ENCODE results near the gene TRIP11.

Gene TRIP11

GRCh38 chr14:92010644-92011043, 29.2 kb downstream of the TRIP11 start:
- no peak for DNase-seq (ENCODE audit: low read depth in 2 of 2)

GRCh38 chr14:92009604-92010003, 30.3 kb downstream of the TRIP11 start:
- no peak for DNase-seq (ENCODE audit: low read depth in 2 of 2)

- DNase-seq (ENCODE audit: low read depth in 2 of 2), result no peak
Measured at GRCh38 chr14:92005019-92005418, 34.8 kb downstream of the TRIP11 start.

GRCh38 chr14:92004062-92004461, 35.8 kb downstream of the TRIP11 start:
- no peak for DNase-seq (ENCODE audit: low read depth in 2 of 2)

- no peak for DNase-seq (ENCODE audit: low read depth in 2 of 2)
Measured at GRCh38 chr14:91998667-91999570, 40.9 kb downstream of the TRIP11 start.

- no peak for DNase-seq (ENCODE audit: low read depth in 2 of 2)
Measured at GRCh38 chr14:91997492-91997891, 42.4 kb downstream of the TRIP11 start.

- DNase-seq (ENCODE audit: low read depth in 2 of 2), result no peak
Measured at GRCh38 chr14:91996948-91997371, 42.9 kb downstream of the TRIP11 start.

DNA sequence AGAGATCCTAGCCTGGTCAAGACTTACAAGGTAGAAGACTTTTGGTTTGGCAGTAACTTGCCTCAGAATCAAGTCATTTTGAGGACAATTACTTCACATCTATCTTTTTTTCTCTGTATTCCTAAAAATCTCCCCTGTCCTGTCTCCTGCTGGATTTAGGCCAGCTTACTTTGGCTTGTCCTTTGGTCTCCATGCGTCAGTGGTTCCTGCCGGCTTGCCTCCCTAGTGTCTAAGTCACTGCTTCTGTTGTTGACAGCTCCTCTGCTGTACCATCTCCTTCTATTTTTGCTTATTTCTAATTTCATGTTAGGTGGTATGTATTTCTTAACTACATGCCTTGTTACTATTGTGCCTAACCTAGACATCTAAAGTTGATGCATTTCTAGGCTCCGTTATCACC, 52.7 kb downstream of the TRIP11 start:
- DNase-seq (ENCODE audit: low read depth in 2 of 2), result no peak

GRCh38 chr14:91985521-91986255, 54.2 kb downstream of the TRIP11 start:
- no peak for DNase-seq (ENCODE audit: low read depth in 2 of 2)

- DNase-seq (ENCODE audit: low read depth in 2 of 2), result no peak
Measured at GRCh38 chr14:91985008-91985407, 54.9 kb downstream of the TRIP11 start.

GRCh38 chr14:91983588-91983987, 56.3 kb downstream of the TRIP11 start:
- no peak for DNase-seq (ENCODE audit: low read depth in 2 of 2)

GRCh38 chr14:91980157-91980556, 59.7 kb downstream of the TRIP11 start:
- no peak for DNase-seq (ENCODE audit: low read depth in 2 of 2)

GRCh38 chr14:91977884-91978283, 62.0 kb downstream of the TRIP11 start:
- no peak for DNase-seq (ENCODE audit: low read depth in 2 of 2)

- no peak for DNase-seq (ENCODE audit: low read depth in 2 of 2)
Measured at GRCh38 chr14:91975763-91976162, 64.1 kb downstream of the TRIP11 start.

DNA sequence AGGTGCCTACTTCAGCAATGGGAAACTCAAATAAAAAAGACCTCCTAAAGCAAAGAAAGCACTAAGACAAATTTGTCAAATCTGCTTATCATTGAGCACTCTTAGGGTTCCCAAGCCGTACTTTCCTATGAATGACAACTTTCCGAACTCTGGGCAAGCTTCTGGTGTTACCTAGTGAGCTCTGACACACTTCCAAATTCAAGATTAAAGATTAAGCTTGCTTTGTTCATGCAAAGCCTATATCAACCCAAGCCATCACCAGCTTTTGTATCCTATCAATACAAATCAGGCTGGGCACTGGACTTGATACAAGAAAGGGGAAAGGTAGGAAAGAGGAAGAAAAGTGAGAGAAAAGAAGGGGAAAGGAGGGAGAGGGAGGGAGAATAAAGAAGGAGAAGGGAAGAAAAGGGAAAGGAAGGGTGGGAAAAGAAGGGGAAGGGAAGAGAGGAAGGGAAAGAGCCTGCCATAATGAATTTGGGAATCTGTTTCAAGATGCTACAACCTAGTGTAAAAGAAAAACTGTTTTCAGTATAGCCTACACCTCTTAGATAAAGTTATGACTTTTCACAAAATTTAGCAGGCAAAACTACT, 68.6 kb downstream of the TRIP11 start:
- DNase-seq (ENCODE audit: low read depth in 2 of 2), result no peak

GRCh38 chr14:91968280-91968679, 71.6 kb downstream of the TRIP11 start:
- DNase-seq (ENCODE audit: low read depth in 2 of 2), result no peak

- no peak for DNase-seq (ENCODE audit: low read depth in 2 of 2)
Measured at GRCh38 chr14:91964724-91965123, 75.1 kb downstream of the TRIP11 start.

- no peak for DNase-seq (ENCODE audit: low read depth in 2 of 2)
Measured at GRCh38 chr14:91964011-91964410, 75.8 kb downstream of the TRIP11 start.

GRCh38 chr14:91963465-91963864, 76.4 kb downstream of the TRIP11 start:
- DNase-seq (ENCODE audit: low read depth in 2 of 2), result no peak

GRCh38 chr14:91961297-91962220, 78.3 kb downstream of the TRIP11 start:
- DNase-seq (ENCODE audit: low read depth in 2 of 2), result no peak

- no peak for DNase-seq (ENCODE audit: low read depth in 2 of 2)
Measured at GRCh38 chr14:91957876-91958313, 82.0 kb downstream of the TRIP11 start.

Data from activated CD8-positive, alpha-beta memory T cell treated with anti-CD3 and anti-CD28 coated beads for 4 hours (primary cell).